Hematopoietic multipotent progenitor cell (in vitro differentiated cells): ENCODE results near the gene PAFAH2. TPM values are rescaled to one million over a fixed set of nuclear protein-coding genes. Genes with fewer than 3 reads are reported as not detected.
"Not testable (repeated sequence)": the region's sequence is repeated elsewhere in the genome, so short reads cannot be mapped to it uniquely, and the experiment has no call there.

Source experiments
- DNase-seq, 3 donors: peaks; one replicate each; pipeline ENCODE4 v3.0.0-alpha.2; 2011 to 2015; ENCODE audit warnings: low read depth in 2 of 3, low spot score in 2 of 3
- total RNA-seq: library from RNA; depleted of rRNA; stranded (reverse); fragments of >200 nt; gene quantifications from one replicate; pipeline ENCODE4 v1.2.3, GENCODE V29; 2012

Gene PAFAH2
- total RNA-seq, 1 donor, result 6.5 TPM

GRCh38 chr1:25943511-25943910 is 54.4 kb downstream of the PAFAH2 start:
- not testable (repeated sequence) for DNase-seq

- DNase-seq, result no peak
Observed at GRCh38 chr1:25936947-25937346, 60.9 kb downstream of the PAFAH2 start.

- DNase-seq, result no peak
Observed at GRCh38 chr1:25933479-25934365, 64.1 kb downstream of the PAFAH2 start.

DNA sequence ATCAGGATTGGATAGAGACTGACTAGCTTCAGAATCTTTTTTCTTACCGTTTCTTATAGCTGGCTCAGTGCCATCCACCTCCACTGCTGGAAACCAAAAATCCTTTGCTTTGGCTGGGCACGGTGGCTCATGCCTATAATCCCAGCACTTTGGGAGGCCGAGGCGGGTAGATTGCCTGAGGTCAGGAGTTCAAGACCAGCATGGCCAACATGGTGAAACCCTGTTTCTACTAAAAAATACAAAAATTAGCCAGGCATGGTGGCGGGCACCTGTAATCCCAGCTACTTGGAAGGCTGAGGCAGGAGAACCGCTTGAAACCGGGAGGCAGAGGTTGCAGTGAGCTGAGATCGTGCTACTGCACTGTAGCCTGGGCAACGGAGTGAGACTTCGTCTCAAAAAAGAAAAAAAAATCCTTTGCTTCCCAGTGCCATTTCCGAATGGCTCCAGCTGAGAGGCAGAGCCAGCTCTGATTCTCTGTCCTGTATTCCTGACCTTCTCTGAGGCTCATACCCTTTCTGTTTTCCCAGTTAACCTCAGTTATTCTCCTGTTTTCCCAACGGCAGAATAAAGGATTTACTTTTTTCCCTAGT is 65.0 kb downstream of the PAFAH2 start:
- not testable (repeated sequence) for DNase-seq

- no peak for DNase-seq
Observed at GRCh38 chr1:25932321-25932720, 65.5 kb downstream of the PAFAH2 start.

- no peak for DNase-seq
Observed at GRCh38 chr1:25929016-25929415, 68.8 kb downstream of the PAFAH2 start.

DNA sequence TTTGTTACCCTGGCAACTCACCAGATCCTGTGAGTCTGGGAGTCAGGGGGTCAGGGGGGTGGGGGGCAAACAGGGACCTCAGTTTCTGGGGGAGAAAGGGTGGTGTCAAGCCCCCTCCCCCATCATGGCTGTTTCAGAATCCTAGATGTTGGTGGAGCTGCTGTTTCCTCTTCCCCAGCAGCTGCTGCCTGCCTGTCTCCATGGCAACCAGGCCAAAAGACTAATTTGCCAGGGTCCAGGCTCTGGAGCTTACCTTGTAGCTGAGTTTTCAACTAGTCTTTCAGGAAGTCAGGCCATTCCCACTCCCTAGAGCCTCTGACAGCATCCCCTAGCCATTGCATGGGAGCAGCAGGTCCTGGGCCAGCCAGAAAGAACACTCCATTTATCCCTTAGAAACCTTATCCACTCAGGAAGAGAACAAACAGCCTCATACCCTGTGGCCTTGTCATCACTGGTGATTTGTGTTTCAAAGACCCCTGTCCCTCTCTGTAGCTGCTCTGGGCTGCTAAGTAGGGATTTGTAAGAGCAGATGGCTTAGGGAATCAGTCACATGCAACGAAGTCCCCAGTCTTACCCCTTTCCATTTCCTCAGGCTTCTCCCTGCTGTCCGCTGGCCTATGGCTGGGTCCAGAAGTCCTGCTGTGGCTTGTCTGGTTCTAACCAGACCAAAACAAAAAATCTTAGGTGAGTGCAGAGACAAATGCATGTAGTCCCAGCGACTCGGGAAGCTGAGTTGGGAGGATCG is 70.2 kb downstream of the PAFAH2 start:
- DNase-seq, result peak in 2 of 3 donors; percentile 58 to 81

DNA sequence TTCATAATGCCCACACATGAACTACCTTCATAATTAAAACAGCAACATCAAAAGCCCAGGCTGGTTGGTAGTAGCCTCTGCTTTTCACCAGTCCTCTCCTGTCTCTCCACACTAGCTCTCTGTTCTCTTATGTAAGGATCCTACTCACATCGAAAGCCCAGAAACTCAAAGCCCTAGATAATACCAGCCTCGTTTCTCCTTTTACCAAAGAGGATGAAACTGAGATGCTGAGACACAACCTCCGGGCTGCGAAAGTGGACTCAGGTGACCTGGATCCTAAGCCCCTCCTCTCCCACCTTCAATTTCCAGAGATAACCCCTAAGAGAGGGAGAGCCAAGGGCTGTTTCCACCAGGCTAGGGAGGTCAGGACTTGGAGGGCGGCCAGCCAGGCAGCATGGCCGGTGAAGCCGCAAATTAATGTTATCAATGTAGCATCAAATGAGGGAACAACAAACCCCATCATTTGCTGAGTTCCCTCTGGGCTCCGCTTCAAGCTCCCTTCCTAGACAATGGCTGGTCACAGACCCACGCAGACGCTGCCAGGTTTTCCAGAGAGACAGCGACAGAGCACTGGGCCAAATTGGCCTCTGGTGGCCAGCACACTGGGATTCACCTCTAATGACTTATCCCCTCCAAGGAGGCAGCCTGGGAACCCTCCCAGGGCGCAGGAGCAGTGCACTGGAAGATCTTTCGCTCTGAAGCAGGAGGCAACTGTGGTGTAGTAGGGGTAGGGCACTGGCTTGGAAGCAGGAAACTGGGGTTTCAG is 70.9 kb downstream of the PAFAH2 start:
- DNase-seq, result no peak

- peak in 2 of 3 donors; percentile 28 to 50 for DNase-seq
Observed at GRCh38 chr1:25924454-25924853, 73.4 kb downstream of the PAFAH2 start.

DNA sequence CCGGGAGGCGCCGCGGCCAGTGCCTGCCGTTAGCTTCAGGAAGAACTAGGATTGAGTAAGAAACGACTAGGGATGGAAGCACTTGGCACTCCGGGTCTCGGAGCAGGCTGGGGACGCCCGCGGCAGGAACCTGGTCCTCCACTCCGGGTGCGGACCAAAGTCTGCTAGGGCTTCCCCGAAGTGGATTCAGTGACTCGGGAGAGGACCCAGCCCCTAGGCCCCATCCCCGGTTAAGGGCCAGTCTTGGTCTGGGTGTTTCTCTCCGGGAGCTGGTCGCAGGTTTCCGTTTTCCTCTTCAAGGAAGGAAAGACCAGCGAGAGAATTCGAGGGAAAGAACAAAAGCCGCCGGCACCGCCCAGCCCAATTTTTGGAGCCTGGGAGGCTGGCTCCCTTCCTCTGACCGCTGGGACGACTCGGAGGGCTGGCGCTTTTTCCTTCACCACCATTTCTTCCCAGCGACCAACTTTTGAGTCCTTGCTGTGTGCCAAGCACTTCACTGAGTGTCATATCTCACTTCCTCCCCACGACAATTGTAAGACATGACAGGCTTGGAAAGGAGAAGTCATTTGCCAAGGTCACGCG is 74.8 kb downstream of the PAFAH2 start:
- DNase-seq, result peak in 2 of 3 donors; percentile 27 to 44

GRCh38 chr1:25922056-25922970 is 75.5 kb downstream of the PAFAH2 start:
- peak; percentile 33 to 71 (median 56) for DNase-seq

DNA sequence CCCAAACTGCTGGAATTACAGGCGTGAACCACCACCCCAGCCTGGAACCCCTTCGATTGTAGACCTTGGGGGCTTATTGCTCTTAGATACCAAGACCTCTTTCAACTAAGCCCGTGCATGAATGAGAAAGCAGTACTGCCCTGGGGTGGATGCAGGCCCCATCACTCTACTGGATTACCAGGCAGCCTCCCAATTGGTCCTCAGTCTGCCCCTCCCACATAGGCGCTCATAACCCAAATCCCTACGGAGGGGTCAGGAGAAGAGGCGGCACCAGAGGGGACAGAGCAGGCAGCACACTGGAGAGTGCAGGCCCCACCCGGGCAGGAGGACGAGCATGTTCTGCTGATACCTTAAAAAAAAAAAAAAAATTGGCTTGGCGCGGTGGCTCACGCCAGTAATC is 79.2 kb downstream of the PAFAH2 start:
- no peak for DNase-seq

DNA sequence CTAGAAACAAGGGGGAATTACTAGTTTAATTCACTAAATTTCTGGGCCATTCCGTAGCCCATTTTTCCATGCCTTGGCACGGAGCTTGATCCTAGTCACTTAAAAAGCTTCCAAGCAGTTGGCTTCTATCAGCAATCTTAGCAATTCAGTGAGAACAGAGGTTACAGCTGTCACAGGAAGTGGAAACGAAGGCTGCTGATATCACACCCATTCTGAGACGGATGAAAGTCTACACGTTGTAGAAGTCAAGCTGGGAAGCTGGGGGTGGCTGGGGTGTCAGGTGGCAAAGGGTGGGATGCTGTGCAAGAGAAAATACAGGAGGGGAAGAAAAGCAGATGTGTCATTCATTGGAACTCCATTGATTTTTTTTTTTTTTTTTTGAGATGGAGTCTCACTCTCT is 79.9 kb downstream of the PAFAH2 start:
- DNase-seq, result no peak

GRCh38 chr1:25916460-25916859 is 81.4 kb downstream of the PAFAH2 start:
- DNase-seq, result no peak

DNA sequence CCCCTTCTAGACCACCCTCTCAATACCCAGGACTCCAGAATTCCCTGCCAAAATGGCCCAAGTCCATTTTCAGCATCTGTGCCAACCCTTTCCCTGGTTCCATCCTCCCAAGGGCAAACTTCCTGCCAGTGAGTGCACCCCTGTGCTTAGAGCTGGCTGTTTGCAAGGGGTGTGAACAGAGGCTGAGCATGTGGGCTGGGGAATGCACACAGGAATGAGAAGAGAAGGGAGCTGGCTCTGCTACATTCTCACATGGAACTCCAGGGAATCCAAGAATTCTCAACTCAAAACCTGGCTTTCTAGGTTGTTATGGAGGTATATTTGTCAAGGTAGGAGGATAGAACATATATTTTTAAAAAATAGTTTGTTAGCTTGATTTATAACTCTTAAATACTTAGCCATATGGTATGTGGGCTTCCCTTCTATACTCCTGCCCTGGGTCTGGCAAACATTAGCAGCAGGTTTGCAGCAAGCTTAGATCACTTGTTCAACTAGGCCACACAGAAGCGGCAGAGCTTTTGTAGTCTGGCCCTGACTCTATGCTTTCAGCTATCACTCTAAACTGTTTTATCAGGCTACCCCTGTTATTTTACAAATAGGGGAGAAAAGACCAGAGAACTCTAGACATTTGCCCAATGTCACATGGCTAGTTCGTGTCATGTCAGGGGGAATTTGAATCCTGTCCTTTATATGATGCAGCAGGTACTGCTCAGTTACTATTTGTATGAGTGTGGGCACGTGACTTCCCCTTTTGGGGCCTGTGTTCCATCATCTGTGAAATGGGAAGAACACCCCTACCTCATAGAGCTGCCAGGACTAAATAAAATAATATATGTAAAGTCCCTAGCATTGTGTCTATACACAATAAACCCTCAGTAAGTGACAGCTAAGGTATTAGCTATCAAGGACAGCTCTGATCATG is 83.5 kb downstream of the PAFAH2 start:
- DNase-seq, result no peak

DNA sequence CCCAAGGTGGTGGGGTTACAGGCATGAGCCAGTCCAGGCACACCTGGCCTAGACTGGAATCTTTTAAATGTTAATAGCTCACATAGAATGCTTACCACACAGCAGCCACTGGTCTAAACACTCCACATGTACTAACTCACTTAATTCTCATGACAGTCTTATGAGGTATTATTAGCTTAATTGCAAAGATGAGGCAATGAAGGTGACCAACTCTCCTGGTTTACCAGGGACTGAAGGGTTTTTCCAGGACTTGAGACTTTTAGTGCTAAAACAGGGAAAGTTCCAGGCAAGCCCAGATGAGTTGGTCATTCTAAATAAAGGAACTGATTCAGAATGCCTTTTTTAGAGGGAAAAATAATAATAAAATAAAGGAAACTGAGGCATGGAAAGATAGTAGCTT is 84.7 kb downstream of the PAFAH2 start:
- no peak for DNase-seq

GRCh38 chr1:25912076-25912831 is 85.6 kb downstream of the PAFAH2 start:
- no peak for DNase-seq
